ENCODE measurements around the gene MAPK8IP1.

Gene MAPK8IP1

GRCh38 chr11:45906965-45907611 is 21.6 kb downstream of the MAPK8IP1 start, which contains the start of gene FREY1:
FREY1 (minus strand) TSS chr11:45907271; CDS start chr11:45907245, 26 bp downstream.
- H3K9me3 ChIP-seq (ENCODE audit: control insufficient read depth, insufficient read depth, low read depth, low read length), result no peaks in the 10 kb centered on the region
- no peak within 1 kb of the TSS for H3K4me3 ChIP-seq (ENCODE audit: low read depth, low read length)
- H3K36me3 ChIP-seq (ENCODE audit: control insufficient read depth in 2 of 2, insufficient read depth in 1 of 2, low read length in 2 of 2), result peaks cover 0 to 54% of the 10 kb centered on the region in 2 experiments; a peak in 2 of 3 replicates
- ChIA-PET CTCF (no interaction called here), POLR2A (interaction anchor here (1.0 to 1.1 kb wide), 2 partner anchors 9 to 10 kb away, joined by 3 to 10 read pairs; partner anchors contain the start of gene PEX16)
- no peak within 1 kb of the TSS for H3K27ac ChIP-seq (ENCODE audit: extremely low read depth, low read depth, low read length)
- TF ChIP-seq TSHZ1 (tag by site-specific recombination; IDR thresholded peaks at IDR 0.05; ENCODE audit: borderline replicate concordance) (no peak), ZNF302 (tag by site-specific recombination; IDR thresholded peaks at IDR 0.05; ENCODE audit: low read depth) (no peak), KLF1 (tag by site-specific recombination; IDR thresholded peaks at IDR 0.05) (no peak), PATZ1 (tag by site-specific recombination; IDR thresholded peaks at IDR 0.05) (no peak), AEBP2 (tag by site-specific recombination; IDR thresholded peaks at IDR 0.05; ENCODE audit: borderline replicate concordance) (no peak), ZNF701 (tag by site-specific recombination; IDR thresholded peaks at IDR 0.05) (no peak), ZNF175 (tag by site-specific recombination; IDR thresholded peaks at IDR 0.05) (no peak), WT1 (tag by site-specific recombination; IDR thresholded peaks at IDR 0.05) (no peak), ZNF747 (tag by site-specific recombination; IDR thresholded peaks at IDR 0.05) (no peak), ZNF19 (tag by site-specific recombination; IDR thresholded peaks at IDR 0.05; ENCODE audit: low read depth) (no peak), ZNF548 (tag by site-specific recombination; IDR thresholded peaks at IDR 0.05) (no peak), HOXA7 (CRISPR knock-in tag; IDR thresholded peaks at IDR 0.05; ENCODE audit: borderline replicate concordance) (no peak), SP7 (tag by site-specific recombination; IDR thresholded peaks at IDR 0.05) (no peak)
- no peaks in the 10 kb centered on the region for H3K4me1 ChIP-seq (ENCODE audit: control insufficient read depth, insufficient read depth, low read length)

- Histone ChIP-seq H3K4me1 (ENCODE audit: control insufficient read depth, insufficient read depth, low read length) (no peaks in the 10 kb centered on the region), H3K9me3 (ENCODE audit: control insufficient read depth, insufficient read depth, low read depth, low read length) (no peaks in the 10 kb centered on the region), H3K4me3 (ENCODE audit: low read depth, low read length) (no peak overlapping the region), H3K27ac (ENCODE audit: extremely low read depth, low read depth, low read length) (no peak overlapping the region), H3K36me3 (ENCODE audit: control insufficient read depth in 2 of 2, insufficient read depth in 1 of 2, low read length in 2 of 2) (peaks cover 0 to 48% of the 10 kb centered on the region in 2 experiments; a peak in 2 of 3 replicates)
- ChIA-PET CTCF (interaction anchor here (1.3 kb wide), 1 partner anchor 11 kb away, joined by 3 read pairs; no protein-coding TSS in a partner anchor), POLR2A (interaction anchor here (1.0 to 1.1 kb wide), 2 partner anchors 8 to 10 kb away, joined by 3 to 10 read pairs; partner anchors contain the start of gene PEX16)
- TF ChIP-seq ZFP37 (tag by site-specific recombination; IDR thresholded peaks at IDR 0.05) (no peak), TSHZ1 (tag by site-specific recombination; IDR thresholded peaks at IDR 0.05; ENCODE audit: borderline replicate concordance) (no peak), ZFP41 (tag by site-specific recombination; IDR thresholded peaks at IDR 0.05; ENCODE audit: borderline replicate concordance) (no peak), ZNF555 (tag by site-specific recombination; conservative IDR thresholded peaks at IDR 0.05) (no peak), ZBTB1 (tag by site-specific recombination; IDR thresholded peaks at IDR 0.05) (no peak), ZNF548 (tag by site-specific recombination; IDR thresholded peaks at IDR 0.05) (no peak), ZNF747 (tag by site-specific recombination; IDR thresholded peaks at IDR 0.05) (no peak), ZNF658 (tag by site-specific recombination; IDR thresholded peaks at IDR 0.05) (no peak), PRDM10 (tag by site-specific recombination; IDR thresholded peaks at IDR 0.05) (no peak)
Observed at GRCh38 chr11:45907911-45908370, 22.5 kb downstream of the MAPK8IP1 start.

Data from HEK293 (cell line).